Epidermal melanocyte (primary cell): ENCODE results near the gene RAPGEF6.
"Not testable (repeated sequence)": the region's sequence is repeated elsewhere in the genome, so short reads cannot be mapped to it uniquely, and the experiment has no call there.

Experiments
- DNase-seq: peaks from one replicate; pipeline ENCODE4 v3.0.0; 2011; ENCODE audit warnings: low spot score; ENCODE audit not compliant: insufficient read length

Gene RAPGEF6, protein sequence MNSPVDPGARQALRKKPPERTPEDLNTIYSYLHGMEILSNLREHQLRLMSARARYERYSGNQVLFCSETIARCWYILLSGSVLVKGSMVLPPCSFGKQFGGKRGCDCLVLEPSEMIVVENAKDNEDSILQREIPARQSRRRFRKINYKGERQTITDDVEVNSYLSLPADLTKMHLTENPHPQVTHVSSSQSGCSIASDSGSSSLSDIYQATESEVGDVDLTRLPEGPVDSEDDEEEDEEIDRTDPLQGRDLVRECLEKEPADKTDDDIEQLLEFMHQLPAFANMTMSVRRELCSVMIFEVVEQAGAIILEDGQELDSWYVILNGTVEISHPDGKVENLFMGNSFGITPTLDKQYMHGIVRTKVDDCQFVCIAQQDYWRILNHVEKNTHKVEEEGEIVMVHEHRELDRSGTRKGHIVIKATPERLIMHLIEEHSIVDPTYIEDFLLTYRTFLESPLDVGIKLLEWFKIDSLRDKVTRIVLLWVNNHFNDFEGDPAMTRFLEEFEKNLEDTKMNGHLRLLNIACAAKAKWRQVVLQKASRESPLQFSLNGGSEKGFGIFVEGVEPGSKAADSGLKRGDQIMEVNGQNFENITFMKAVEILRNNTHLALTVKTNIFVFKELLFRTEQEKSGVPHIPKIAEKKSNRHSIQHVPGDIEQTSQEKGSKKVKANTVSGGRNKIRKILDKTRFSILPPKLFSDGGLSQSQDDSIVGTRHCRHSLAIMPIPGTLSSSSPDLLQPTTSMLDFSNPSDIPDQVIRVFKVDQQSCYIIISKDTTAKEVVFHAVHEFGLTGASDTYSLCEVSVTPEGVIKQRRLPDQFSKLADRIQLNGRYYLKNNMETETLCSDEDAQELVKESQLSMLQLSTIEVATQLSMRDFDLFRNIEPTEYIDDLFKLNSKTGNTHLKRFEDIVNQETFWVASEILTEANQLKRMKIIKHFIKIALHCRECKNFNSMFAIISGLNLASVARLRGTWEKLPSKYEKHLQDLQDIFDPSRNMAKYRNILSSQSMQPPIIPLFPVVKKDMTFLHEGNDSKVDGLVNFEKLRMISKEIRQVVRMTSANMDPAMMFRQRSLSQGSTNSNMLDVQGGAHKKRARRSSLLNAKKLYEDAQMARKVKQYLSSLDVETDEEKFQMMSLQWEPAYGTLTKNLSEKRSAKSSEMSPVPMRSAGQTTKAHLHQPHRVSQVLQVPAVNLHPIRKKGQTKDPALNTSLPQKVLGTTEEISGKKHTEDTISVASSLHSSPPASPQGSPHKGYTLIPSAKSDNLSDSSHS (N-terminal part only)

DNA sequence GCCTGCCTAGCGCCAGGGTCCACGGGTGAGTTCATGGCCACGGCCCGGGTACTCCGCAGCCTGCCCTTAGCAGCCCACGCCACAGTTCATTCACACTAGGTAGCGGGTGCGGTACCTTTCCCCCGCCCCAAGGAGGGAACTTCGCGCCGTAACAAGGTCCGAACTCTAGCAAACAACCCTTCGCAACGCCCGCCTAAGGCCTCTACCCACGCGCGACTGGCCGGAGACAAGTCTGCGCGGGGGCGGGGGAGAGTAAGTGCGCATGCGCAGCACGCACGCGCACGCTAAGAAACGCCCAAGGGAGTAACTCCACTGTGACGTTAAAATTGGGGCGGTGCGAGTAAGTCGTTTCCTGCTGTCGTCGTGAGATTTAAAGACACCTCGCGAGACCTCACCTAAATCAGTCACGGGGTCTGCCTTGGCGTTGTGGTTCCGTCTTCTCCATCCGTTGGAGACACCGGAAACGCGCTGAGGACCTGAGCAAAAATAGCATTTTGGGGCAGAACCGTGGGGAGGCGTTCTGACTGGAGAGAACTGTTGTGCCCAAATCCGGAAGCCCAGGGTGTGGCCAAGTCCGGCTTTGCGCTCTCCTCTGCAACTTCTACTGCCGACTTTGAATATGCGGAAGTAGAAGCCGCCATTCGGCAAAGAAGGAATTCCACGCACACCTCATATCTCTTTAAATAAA lies at the start of gene RAPGEF6:
Gene RAPGEF6 (minus strand): TSS at position 234 of the 688 bp plus-strand sequence. CDS start 199 bp downstream, at position 35.
- DNase-seq: peak; percentile 64

DNA sequence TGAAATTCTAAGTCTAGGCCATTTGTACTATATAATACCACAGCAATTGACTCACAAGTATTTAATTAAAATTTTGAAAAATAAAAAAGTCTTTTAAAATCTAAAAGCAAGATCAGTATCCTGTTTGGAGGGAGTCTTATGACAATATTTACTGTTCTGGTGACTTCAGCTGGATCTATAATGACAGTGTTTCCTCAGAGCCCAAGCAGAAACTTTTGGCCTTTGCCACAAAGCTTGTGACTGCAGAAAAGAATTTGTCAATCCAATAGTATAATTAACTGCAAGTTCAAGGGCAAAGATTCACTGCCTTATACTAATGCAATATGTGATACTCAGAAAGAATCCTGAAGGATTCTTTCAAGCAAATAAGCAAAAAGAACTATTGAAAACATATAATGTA lies 49.6 kb upstream of the RAPGEF6 start:
- no peak for DNase-seq

DNA sequence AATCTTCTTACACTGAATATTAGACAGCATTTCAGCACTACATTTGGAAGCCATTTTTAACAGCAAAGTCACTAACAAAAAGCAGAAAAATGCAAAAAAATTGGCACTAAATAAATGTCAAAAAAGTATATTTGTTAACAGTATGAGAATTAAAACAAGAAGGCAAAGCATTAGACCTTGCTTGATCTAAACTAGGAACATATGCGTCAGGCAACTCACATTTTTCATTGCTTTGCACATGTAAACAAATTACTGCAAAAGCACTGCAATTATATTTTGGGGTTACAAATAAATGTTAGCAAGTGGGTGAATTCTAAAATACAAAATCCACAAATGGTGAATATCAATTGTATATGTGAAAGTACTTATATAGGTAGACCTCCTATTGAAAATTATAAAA lies 49.0 kb upstream of the RAPGEF6 start:
- DNase-seq: no peak

DNA sequence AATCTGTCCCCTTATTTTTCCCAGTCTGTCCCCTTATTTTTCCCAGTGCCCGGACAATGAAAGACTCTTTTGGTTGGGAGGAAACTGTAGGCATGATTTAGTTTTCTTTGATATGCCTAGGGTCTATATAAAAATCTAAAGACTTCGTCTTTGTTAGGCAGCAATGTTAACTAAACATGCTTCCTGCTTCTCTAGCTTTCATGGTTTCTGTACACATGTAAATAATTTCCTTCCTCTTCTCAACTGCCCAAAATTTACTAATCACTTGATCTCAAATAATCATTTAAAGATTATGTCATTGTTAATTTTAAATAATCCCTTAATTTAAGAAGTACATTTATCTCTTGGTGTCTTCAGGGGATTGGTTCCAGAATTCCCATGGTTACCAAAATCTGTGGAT lies 47.8 kb upstream of the RAPGEF6 start:
- DNase-seq: no peak

DNA sequence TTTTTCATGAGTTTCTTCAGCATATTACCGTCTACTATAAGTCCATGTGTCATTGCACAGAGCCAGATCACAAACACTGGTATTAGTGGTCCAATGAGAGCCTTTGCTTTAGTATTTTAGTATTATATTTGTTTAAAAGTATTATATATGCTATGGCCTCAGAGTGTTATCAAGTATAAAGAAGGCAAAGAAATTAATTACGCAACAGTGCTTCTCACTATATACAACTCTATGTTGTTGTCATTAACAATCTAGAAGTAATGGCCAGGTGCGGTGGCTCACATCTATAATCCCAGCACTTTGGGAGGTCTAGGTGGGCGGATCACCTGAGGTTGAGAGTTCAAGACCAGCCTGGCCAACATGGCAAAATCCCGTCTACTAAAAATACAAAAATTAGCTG lies 47.1 kb upstream of the RAPGEF6 start:
- DNase-seq: no peak

DNA sequence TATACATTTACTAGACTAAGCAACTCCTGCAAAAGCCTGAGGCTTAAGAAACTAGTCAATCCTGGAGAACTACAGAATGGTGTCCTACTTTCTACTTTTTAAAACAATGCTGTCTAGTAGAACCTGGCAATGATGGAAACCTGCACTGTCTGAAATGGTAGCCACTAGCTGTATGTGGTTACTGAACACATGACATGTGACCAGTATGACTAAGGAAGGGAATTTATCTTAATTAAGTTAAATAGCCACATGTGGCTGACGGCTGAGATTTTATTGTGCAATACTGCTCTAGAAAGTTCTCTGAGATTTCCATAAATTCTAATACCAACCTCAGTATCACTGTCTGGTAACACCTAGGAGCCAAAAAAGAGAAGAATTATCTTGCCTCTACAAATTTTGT lies 44.9 kb upstream of the RAPGEF6 start:
- peak; percentile 16 for DNase-seq

DNA sequence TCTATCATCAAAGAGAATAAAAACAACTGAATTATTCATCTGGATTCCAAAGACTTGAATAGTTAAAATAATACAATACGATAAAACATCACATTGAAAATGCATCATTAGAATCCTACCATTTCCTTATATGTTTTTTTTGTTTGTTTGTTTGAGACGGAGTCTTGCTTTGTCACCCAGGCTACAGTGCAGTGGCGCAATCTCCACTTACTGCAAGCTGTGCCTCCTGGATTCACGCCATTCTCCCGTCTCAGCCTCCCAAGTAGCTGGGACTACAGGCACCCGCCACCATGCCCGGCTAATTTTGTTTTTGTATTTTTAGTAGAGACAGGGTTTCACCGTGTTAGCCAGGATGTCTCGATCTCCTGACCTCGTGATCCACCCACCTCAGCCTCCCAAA lies 43.2 kb upstream of the RAPGEF6 start:
- DNase-seq: not testable (repeated sequence)

DNA sequence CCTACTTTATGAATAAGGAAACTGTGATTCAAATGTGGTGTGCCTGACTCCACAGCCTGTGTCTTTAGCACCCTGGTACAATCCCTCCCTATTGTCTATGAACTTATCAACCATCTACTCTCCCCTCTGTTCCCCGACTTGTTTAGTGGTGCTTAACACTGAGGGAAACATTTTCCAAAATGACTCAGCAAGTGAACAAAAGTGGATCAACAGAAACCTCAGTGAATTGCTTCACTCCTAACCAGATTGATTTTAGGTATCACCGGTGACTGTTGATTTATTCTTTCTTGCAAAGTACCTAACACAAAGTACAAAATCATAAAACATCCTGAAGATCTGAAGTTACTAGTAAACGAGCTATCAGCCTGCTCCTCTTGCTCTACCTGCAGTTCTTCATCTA lies 42.1 kb upstream of the RAPGEF6 start:
- DNase-seq: no peak

DNA sequence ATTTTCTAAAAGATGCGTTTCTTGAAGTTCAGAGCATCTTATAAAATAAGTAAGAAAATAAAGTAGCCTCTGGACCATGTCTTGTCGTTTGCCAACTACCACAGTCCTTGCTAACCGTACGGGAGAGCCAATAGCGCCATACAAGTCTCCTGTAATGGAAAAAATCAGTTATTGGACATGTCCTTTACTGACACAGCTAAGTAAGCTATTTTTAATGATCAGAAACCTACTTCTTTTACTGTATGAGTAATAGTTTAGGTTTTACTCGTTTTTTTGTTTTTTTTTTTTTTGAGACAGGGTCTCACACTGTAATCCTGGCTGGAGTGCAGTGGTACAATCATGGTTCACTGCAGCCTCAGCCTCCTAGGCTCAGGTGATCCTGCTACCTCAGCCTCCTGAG lies 37.7 kb upstream of the RAPGEF6 start:
- no peak for DNase-seq

DNA sequence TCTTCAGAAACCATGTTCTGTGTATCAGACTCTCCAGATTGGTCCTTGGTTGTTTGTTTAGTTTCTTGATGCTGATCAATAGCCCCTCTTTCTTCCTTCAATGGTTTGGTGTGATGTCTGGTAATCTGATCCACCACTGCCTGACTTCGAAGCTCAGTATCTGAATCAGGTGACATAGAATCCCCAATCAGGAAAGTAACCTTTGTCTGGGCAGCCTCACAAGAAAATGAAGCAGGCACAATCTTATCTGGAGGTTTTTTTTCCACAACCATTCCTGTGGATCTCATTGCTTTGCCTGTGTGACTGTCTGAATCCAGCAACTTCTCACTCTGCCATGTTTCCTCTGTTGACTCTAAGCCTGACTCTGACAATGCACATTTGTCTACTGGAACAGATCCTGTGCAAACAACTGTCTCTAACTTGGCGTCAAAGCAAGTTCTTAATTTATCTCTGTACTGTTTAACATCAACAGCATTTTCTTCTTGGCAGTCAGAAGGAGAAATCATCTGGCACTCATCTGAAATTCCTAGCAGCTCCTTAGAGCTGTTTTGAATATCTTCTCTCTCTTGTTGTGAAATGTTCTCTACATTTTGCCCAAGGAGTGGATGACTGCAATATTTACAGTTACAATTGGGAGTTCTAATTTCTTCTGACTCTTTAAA lies 37.1 kb upstream of the RAPGEF6 start:
- peak; percentile 42 for DNase-seq

DNA sequence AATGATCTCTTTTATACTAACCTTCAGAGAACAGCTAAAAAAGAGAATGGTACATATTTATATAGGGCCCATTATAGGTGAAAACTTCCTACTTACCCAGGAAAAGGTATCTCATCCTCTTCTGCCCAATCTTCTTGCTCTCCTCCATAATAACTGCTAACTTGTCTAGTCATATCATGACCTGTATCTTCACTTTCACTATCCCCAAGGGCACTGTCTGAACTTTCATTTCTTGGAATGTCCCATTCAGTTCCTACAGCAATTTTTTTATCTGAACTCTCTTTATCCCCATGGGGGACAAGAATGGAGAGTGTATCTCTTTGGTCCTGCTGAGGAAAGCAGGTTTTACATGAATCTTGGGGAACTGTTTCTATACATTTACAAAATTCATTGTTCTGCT lies 36.4 kb upstream of the RAPGEF6 start:
- peak; percentile 18 for DNase-seq

DNA sequence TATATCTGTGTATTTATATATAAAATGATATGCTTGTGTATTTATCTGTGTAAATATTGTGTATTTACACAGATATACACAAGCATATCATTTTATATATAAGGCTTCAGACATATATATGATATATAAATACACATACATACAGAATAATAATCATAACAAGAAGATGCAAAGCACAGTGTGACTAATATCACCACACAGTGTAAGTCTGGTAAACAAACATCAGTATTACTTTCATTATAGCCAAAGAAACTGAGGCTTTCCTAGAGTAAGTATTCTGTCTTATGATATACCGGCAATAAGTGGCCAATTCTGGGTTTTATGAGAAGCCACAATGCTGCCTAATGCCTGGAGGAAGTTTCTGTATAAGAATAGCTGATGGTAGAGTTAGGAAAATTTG lies 29.9 kb upstream of the RAPGEF6 start:
- DNase-seq: no peak

DNA sequence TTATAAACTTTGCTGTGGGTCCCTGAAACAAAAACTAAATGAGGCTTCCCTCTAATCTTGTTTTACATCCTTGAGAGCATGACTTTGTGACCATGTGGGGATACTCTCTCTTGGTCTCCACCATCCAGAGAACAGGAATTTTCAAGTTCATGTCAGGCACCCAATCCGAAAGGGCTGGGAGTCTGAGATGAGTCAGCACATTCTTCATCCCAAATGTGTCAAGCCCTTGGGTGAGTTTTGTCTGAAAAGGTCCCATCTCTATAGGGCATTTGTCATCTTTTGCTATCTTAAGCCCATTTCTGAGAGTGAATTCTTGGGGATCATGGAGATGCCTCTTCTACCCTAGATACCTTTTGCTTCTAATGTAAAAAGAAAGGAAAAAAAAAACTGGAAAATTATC lies 26.9 kb upstream of the RAPGEF6 start:
- no peak for DNase-seq

DNA sequence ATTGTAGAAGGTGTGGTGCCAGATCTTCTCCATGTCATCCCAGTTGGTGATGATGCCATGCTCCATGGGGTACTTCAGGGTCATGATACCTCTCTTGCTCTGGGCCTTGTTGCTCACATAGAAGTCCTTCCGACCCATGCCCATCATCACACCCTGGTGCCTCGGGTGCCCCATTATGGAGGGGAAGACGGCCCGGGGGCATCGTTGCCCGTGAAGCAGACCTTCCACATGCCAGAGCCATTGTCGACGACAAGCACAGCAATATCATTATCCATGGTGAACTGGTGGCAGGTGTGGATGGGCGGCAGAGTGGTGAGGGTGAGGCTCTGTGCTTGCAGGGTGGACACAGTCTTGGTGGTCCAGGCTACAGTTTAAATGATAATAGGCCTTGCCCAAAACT lies 24.8 kb upstream of the RAPGEF6 start:
- no peak for DNase-seq

DNA sequence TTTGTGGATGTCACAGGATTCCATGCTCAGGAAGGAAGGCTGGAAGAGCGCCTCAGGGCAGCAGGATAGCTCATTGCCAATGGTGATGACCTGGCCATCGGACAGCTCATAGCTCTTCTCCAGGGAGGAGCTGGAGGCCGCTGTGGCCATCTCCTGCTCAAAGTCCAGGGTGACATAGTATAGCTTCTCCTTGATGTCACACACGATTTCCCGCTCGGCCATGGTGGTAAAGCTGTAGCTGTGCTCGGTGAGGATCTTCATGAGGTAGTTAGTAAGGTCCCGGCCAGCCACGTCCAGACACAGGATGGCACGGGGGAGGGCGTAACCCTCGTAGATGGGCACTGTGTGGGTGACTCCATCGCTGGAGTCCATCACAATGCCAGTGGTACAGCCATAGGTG lies 24.3 kb upstream of the RAPGEF6 start:
- no peak for DNase-seq

DNA sequence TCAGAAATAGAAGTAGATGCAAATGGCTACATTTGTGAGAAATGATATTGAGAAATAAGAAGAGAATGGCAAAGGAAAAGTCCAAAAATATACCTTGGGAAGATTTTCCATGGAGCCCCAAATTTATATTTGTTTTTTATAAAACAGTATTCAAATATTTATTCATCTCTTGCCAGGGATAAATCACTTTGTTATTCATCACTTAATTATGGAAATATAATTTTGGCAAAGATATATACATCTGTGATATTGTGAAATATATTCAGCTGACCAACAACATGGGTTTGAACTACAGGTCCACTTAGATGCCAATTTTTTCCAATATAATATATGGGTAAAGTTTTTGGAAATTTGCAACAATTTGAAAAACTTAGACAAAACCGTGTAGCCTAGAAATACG lies 19.7 kb upstream of the RAPGEF6 start:
- no peak for DNase-seq

DNA sequence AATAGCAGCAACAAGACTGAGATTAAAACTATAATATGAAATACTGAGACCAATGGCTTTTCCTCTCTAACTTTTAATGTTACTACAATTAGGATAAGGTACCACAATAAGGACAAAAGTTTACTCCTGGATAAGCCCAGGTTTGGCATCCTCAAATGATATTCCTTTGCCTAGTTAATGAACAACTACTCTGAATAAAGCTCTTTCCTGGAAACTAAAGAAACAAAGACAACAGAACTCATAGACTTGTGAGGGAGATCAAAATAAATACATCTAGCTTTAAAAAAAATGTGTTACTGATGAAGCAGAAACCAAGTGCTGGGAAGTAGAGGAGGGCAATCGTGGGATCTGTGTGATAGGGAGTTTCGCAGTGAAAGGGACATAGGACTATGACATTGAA lies 19.3 kb upstream of the RAPGEF6 start:
- no peak for DNase-seq

DNA sequence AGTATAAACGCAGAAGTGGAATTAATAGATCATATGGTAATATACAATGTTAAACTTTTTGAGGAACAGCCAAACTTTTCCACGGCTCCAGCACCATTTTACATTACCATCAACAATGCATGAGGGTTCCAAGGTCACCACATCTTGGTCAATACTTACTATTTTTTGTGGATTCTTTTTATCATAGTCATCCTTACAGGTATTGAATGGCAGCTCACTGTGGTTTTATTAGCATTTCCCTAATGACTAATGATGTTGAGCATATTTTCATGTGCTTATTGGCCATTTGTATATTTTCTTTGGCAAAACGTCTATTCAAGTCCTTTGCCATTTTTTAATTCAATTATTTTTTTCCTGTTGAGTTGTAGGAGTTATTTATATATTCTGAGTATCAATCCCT lies 14.1 kb upstream of the RAPGEF6 start:
- DNase-seq: no peak

DNA sequence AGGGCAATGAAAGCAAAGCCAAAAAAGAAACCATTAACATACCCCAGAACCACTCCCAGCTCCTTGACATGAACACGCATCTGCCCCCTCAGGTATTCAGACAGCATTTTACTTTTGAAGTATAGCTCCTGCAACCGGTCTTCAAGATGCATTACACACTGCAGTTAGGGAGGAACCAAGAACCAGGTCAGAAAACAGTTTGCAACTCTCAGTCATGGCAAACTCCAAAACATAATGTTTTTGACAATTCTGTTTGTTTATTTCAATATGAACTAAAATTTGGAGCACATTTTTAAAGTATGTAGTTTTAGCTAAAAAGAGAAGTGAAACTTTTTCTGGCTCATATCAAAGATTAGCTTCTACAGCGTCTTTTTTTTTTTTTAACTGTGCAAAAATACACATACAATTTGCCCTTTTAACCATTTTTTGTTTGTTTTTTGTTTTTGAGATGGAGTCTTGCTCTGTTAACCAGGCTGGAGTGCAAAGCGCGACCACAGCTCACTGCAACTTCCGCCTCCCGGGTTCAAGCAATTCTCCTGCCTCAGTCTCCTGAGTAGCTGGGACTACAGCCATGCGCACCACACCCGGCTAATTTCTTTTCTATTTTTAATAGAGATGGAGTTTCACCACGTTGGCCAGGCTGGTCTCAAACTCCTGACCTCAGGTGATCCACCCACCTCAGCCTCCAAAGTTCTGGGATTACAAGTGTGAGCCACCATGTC lies 12.2 kb upstream of the RAPGEF6 start:
- no peak for DNase-seq

DNA sequence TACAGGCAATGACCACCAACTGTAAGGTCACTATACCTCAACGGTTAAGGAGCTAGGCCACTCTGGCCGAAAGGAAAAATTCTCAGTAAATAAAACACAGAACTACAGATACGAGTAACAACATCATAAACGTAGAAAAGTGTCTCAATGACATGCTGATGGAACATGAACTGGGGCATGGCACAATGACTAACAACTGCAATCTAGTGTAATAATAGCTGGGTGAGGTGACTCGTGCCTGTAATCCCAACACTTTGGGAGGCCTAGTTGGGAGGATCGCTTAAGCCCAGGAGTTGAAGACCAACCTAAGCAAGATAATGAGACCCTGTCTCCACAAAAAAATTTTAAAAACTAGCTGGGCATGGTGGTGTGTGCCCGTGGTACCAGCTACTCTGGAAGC lies 9.8 kb upstream of the RAPGEF6 start:
- no peak for DNase-seq
